Measurements from ENCODE around the gene LRRK1.

The LRRK1 gene

GRCh38 chr15:100887211-100887913, 31.8 kb upstream of the LRRK1 start:
- Mint-ChIP-seq H3K36me3 (no peaks in the 10 kb centered on the region), H3K9me3 (ENCODE audit: low read depth) (no peaks in the 10 kb centered on the region), H3K27ac (no peak overlapping the region), H3K4me3 (no peak overlapping the region), H3K27me3 (peaks cover 41% of the 10 kb centered on the region), H3K4me1 (ENCODE audit: low read depth) (peaks cover 7% of the 10 kb centered on the region)

- no peaks in the 10 kb centered on the region for H3K9me3 Mint-ChIP-seq (ENCODE audit: low read depth)
- H3K4me3 Mint-ChIP-seq: no peak overlapping the region
- no peaks in the 10 kb centered on the region for H3K36me3 Mint-ChIP-seq
- no peak overlapping the region for H3K27ac Mint-ChIP-seq
- H3K4me1 Mint-ChIP-seq (ENCODE audit: low read depth): peaks cover 7% of the 10 kb centered on the region
- H3K27me3 Mint-ChIP-seq: peaks cover 41% of the 10 kb centered on the region
These were observed 29.6 kb upstream of the LRRK1 start for GRCh38 chr15:100889385-100890050.

- Mint-ChIP-seq H3K27ac (no peak overlapping the region), H3K27me3 (peaks cover 41% of the 10 kb centered on the region), H3K36me3 (no peaks in the 10 kb centered on the region), H3K4me3 (no peak overlapping the region), H3K4me1 (ENCODE audit: low read depth) (peaks cover 7% of the 10 kb centered on the region), H3K9me3 (ENCODE audit: low read depth) (no peaks in the 10 kb centered on the region)
These were observed 29.0 kb upstream of the LRRK1 start for GRCh38 chr15:100890051-100890720.

- Mint-ChIP-seq H3K36me3 (no peaks in the 10 kb centered on the region), H3K4me1 (ENCODE audit: low read depth) (peaks cover 7% of the 10 kb centered on the region), H3K27ac (no peak overlapping the region), H3K27me3 (peaks cover 39% of the 10 kb centered on the region), H3K9me3 (ENCODE audit: low read depth) (no peaks in the 10 kb centered on the region), H3K4me3 (no peak overlapping the region)
These were observed 28.3 kb upstream of the LRRK1 start for GRCh38 chr15:100890850-100891249.

- no peak overlapping the region for H3K4me3 Mint-ChIP-seq
- H3K27me3 Mint-ChIP-seq: peaks cover 37% of the 10 kb centered on the region
- no peaks in the 10 kb centered on the region for H3K9me3 Mint-ChIP-seq (ENCODE audit: low read depth)
- H3K36me3 Mint-ChIP-seq: no peaks in the 10 kb centered on the region
- H3K4me1 Mint-ChIP-seq (ENCODE audit: low read depth): peaks cover 7% of the 10 kb centered on the region
- H3K27ac Mint-ChIP-seq: no peak overlapping the region
These were observed 27.7 kb upstream of the LRRK1 start for GRCh38 chr15:100891307-100892012.

- Mint-ChIP-seq H3K4me3 (no peak overlapping the region), H3K9me3 (ENCODE audit: low read depth) (no peaks in the 10 kb centered on the region), H3K27ac (no peak overlapping the region), H3K27me3 (peaks cover 37% of the 10 kb centered on the region), H3K36me3 (no peaks in the 10 kb centered on the region), H3K4me1 (ENCODE audit: low read depth) (peaks cover 7% of the 10 kb centered on the region)
These were observed 27.2 kb upstream of the LRRK1 start for GRCh38 chr15:100892013-100892355.

GRCh38 chr15:100893261-100893963, 25.7 kb upstream of the LRRK1 start:
- H3K27me3 Mint-ChIP-seq: peaks cover 35% of the 10 kb centered on the region
- no peaks in the 10 kb centered on the region for H3K9me3 Mint-ChIP-seq (ENCODE audit: low read depth)
- peaks cover 7% of the 10 kb centered on the region for H3K4me1 Mint-ChIP-seq (ENCODE audit: low read depth)
- no peak overlapping the region for H3K27ac Mint-ChIP-seq
- H3K36me3 Mint-ChIP-seq: no peaks in the 10 kb centered on the region
- H3K4me3 Mint-ChIP-seq: no peak overlapping the region

- no peak overlapping the region for H3K4me3 Mint-ChIP-seq
- H3K27ac Mint-ChIP-seq: no peak overlapping the region
- peaks cover 34% of the 10 kb centered on the region for H3K27me3 Mint-ChIP-seq
These were observed 25.2 kb upstream of the LRRK1 start for GRCh38 chr15:100893964-100894295.

GRCh38 chr15:100895721-100896120, 23.4 kb upstream of the LRRK1 start:
- Mint-ChIP-seq H3K27ac (no peak overlapping the region), H3K9me3 (ENCODE audit: low read depth) (no peaks in the 10 kb centered on the region), H3K4me1 (ENCODE audit: low read depth) (no peaks in the 10 kb centered on the region), H3K36me3 (no peaks in the 10 kb centered on the region), H3K27me3 (peaks cover 28% of the 10 kb centered on the region), H3K4me3 (no peak overlapping the region)

More at GRCh38 chr15:100893964-100894295, 25.2 kb upstream of the LRRK1 start:
- Mint-ChIP-seq H3K9me3 (ENCODE audit: low read depth) (no peaks in the 10 kb centered on the region), H3K36me3 (no peaks in the 10 kb centered on the region), H3K4me1 (ENCODE audit: low read depth) (peaks cover 7% of the 10 kb centered on the region)

GRCh38 chr15:100897221-100898151, 21.7 kb upstream of the LRRK1 start:
- no peaks in the 10 kb centered on the region for H3K9me3 Mint-ChIP-seq (ENCODE audit: low read depth)
- no peaks in the 10 kb centered on the region for H3K4me1 Mint-ChIP-seq (ENCODE audit: low read depth)
- no peak overlapping the region for H3K27ac Mint-ChIP-seq
- H3K4me3 Mint-ChIP-seq: no peak overlapping the region
- peaks cover 20% of the 10 kb centered on the region for H3K27me3 Mint-ChIP-seq
- no peaks in the 10 kb centered on the region for H3K36me3 Mint-ChIP-seq

GRCh38 chr15:100898152-100898490, 21.0 kb upstream of the LRRK1 start:
- no peaks in the 10 kb centered on the region for H3K9me3 Mint-ChIP-seq (ENCODE audit: low read depth)

GRCh38 chr15:100898661-100899462, 20.3 kb upstream of the LRRK1 start:
- peaks cover 1% of the 10 kb centered on the region for H3K4me1 Mint-ChIP-seq (ENCODE audit: low read depth)
- H3K9me3 Mint-ChIP-seq (ENCODE audit: low read depth): no peaks in the 10 kb centered on the region
- no peak overlapping the region for H3K27ac Mint-ChIP-seq
- H3K27me3 Mint-ChIP-seq: peaks cover 9% of the 10 kb centered on the region
- H3K36me3 Mint-ChIP-seq: no peaks in the 10 kb centered on the region
- H3K4me3 Mint-ChIP-seq: no peak overlapping the region

More at GRCh38 chr15:100898152-100898490, 21.0 kb upstream of the LRRK1 start:
- no peak overlapping the region for H3K4me3 Mint-ChIP-seq
- H3K27ac Mint-ChIP-seq: no peak overlapping the region
- peaks cover 14% of the 10 kb centered on the region for H3K27me3 Mint-ChIP-seq
- H3K36me3 Mint-ChIP-seq: no peaks in the 10 kb centered on the region
- peaks cover 1% of the 10 kb centered on the region for H3K4me1 Mint-ChIP-seq (ENCODE audit: low read depth)

- Mint-ChIP-seq H3K36me3 (no peaks in the 10 kb centered on the region), H3K27ac (no peak overlapping the region), H3K9me3 (ENCODE audit: low read depth) (no peaks in the 10 kb centered on the region), H3K4me3 (no peak overlapping the region), H3K27me3 (peaks cover 4% of the 10 kb centered on the region), H3K4me1 (ENCODE audit: low read depth) (peaks cover 1% of the 10 kb centered on the region)
These were observed 19.6 kb upstream of the LRRK1 start for GRCh38 chr15:100899601-100900000.

All from activated naive CD8-positive, alpha-beta T cell (primary cell).